DMS114 treated with DMSO at 0.1 percent for 48 hours (cell line): ENCODE results near the gene SLC16A11.
"Not testable (repeated sequence)": the region's sequence is repeated elsewhere in the genome, so short reads cannot be mapped to it uniquely, and the experiment has no call there.

Experiments
- DNase-seq: peaks from one replicate; lab custom pipeline; 2025; ENCODE audit not compliant: unreplicated experiment; lab: John Stamatoyannopoulos, UW

SLC16A11 gene

DNA sequence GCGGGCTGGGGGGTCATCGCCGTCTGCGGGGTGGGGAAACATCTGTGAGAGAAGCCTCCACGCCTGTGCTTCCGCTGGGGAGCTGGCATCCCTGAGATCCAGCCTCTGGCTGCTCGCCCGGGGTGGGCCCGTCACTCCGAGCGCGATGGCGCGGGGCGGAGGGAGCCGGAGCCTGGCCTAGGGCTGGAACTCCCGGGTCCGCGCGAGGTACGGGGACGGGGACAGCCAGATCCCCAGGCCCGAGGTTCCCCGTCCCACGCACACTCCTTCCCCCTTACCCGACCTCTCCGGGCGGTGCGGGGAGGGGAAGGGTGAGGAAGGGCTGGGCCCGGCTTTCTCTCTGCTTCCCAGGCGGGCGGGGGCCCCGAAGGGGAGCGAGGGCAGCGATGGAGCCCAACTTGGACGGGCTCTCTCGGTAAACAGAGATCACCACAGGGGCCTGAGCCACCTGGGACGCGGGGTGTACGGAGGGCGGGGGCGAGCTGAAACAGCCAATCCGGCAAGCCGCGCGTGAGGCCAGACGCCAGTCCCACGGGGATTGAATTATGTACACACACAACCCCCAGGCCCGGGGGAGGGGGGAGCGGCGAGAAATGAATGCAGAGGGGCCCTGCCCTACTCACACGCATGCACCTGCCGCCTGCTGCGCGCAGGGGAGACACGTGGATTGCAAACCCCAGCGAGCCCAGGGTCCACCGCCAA is at the start of gene SLC16A11:
Gene SLC16A11, minus strand, starts transcription at position 596 of the 702 bp plus-strand sequence. Its CDS starts 579 bp downstream, at position 17.
- no peak for DNase-seq

DNA sequence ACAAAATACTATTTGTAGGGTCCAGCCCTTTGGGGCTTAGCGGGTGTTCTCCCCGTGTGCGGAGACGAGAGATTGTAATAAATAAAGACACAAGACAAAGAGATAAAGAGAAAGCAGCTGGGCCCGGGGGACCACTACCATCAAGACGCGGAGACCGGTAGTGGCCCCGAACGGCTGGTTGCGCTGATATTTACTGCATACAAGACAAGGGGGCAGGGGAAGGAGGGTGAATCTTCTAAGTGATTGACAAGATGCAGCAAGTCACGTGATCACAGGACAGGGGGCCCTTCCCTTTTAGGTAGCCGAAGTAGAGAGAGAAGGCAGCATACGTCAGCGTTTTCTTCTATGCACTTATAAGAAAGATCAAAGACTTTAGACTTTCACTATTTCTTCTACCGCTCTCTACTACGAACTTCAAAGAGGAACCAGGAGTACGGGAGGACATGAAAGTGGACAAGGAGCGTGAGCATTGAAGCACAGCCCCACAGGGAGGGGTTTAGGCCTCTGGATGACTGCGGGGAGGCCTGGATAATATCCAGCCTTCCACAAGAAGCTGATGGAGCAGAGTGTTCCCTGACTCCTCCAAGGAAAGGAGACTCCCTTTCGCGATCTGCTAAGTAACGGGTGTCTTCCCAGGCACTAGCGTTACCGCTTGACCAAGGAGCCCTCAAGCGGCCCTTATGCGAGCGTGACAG is 47.6 kb upstream of the SLC16A11 start:
- DNase-seq: not testable (repeated sequence)

- not testable (repeated sequence) for DNase-seq
These were observed 45.7 kb upstream of the SLC16A11 start for GRCh38 chr17:7089570-7089969.

- DNase-seq: not testable (repeated sequence)
These were observed 44.5 kb upstream of the SLC16A11 start for GRCh38 chr17:7088442-7088841.

- DNase-seq: no peak
These were observed 40.2 kb upstream of the SLC16A11 start for GRCh38 chr17:7084088-7084487.

DNA sequence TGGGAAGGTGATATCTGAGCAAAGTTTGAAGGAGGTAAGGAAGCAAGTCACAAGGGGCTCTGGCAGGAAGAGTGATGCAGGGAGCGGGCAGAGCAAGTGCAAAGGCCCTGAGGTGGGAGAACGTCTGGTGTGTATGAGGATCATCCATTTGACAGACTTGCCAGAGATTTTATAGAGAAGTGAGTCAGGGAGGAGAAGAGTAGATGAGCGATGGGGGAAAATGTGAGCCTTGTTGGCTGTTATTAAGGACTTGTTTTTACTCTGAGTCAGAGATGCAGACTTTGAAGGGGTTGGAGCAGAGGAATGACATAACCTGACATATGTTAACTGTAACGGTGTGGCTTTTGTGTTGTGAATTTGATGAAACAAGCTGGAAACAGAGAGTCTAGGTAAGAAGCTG is 39.7 kb upstream of the SLC16A11 start:
- no peak for DNase-seq

- DNase-seq: no peak
These were observed 37.6 kb upstream of the SLC16A11 start for GRCh38 chr17:7081341-7082062.

DNA sequence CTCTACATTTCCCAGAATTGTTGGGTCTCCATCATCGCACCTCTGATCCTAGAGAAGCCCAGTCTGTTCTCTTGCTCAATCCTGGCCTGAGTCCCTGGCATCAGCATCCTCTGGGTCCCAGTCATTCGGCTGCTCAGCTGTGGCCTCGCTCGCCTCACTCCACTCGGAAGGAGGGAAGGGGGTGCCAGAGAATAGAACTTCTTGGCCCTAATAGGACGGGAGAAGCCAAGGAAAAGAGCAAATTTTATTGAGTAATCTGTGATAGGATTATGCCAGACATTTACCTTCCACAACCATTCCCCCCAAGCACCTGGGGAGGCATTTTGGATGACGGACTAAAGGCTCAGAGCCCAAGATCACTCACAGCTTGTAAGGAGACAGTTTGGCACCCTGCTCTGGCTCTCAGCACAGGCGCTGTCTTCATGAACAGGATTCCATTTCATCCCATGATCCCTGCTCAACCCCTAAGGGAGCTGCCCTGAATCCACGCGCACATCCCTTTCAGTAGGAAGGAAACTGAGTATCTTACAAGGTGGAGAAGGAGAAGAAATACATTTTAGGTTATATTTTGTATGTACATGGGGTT is 36.7 kb upstream of the SLC16A11 start:
- DNase-seq: no peak

- DNase-seq: no peak
These were observed 35.9 kb upstream of the SLC16A11 start, which contains the start of gene CLEC10A for GRCh38 chr17:7079581-7080455. Gene CLEC10A, minus strand, starts transcription at chr17:7080251. Its CDS starts 1,439 bp downstream, at chr17:7078812.

DNA sequence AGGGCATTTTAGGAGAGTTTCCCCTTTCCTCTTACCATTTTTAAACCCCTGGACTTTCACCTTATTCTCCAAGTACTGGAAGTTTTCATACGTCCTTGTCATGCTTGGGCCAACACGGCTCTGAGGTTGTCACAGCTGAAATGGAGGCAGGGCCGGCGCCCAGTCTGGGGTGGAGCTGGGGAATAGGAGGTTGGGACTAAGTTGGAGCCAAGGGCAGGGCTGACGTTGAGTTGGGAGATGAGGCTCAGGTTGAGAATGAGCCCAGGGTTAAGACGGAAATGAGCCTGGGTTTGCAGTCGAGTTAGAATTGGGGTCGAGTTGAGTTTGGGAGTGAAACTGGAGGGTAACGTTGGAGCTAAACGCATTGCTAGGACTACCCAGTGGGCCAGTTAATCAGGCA is 34.8 kb upstream of the SLC16A11 start:
- DNase-seq: no peak

DNA sequence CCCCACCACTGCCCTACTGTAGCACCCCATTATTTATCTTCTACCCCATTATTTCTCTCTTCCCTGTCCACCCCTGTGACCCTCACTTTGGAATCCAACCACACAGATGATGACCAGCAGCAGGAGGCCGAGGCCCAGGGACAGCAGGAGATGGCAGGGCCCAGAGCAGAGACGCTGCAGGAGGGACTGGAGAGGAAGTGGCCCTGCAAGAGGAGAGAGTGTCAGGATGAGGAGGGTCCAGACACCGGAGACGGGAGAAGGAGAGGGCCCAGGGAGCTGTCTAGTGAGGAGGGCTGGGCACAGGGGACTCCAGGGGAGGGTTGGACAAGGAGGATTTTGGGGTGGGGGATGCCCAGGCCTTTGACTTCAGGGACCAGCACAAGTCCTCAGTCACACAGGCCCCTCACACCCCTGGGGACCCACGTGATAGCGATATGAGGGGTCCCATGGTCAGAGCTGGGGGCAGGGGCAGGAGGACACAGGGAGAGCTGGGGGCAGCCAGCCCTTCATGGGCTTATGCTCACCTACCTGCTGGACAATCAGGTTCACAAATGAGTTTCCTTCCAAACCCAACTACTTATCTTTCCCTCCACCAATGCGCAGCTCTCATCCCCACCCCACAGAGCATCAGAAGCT is 34.1 kb upstream of the SLC16A11 start:
- no peak for DNase-seq

DNA sequence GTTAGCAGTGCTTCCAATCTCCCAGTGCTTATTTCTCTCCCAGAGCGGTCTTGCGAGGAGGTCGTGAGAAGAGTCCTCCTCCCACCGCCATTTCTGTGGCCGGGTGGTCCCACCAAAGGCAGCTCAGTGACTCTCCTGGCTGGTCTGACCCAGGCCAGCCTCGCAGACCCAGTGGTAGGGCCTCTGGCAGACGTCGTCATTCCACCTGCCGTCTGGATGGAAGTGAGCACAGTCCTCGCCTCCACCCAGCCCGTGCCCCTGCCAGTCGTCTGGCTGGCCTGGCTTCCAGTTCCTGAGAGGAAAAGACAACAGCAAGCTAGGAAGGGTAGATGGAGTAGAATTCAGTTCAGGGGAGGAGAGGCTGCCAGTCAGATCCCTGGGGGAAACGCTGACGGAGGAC is 31.0 kb upstream of the SLC16A11 start:
- no peak for DNase-seq

DNA sequence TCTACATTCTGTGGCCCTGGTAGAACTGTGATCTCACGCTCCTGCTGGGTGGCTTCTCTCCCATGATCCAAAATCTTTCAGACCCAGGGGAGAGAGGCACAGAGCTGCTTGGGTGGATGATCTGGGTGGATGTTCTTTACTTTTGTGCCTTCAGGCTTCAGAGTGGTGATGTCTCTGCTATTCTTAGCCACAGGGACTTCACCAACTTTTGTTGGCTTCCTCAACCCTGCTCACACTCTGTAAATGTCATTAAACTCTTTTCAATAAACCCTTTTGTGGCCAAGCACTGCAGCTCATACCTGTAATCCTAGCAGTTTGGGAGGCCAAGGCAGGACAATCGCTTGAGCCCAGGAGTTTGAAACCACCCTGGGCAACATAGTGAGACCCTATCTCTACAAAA is 28.5 kb upstream of the SLC16A11 start:
- DNase-seq: no peak

DNA sequence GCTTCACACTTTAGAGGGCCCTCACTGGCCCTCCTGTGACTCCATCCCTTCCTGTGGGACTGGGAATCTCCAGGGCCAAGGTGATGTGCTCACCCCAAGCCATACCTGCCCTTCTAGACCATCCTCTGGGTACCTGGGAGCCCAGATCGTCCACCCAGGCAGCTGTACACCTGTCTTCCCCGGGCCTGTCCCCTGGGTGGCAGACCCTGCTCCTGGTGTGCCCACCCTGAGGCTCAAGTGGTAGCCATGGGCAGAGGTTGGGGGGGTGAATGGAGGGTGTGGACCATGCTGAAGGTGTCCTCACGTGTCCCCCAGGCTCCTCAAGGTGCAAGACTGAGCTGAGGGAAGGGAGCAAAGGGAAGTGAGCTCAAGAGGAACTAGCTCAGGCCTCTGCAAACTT is 26.8 kb upstream of the SLC16A11 start:
- no peak for DNase-seq

GRCh38 chr17:7068268-7068667 is 24.4 kb upstream of the SLC16A11 start:
- DNase-seq: no peak

- DNase-seq: no peak
These were observed 23.3 kb upstream of the SLC16A11 start for GRCh38 chr17:7067198-7067597.

GRCh38 chr17:7064261-7064660 is 20.4 kb upstream of the SLC16A11 start:
- DNase-seq: no peak

GRCh38 chr17:7063518-7064094 is 19.7 kb upstream of the SLC16A11 start:
- DNase-seq: no peak

DNA sequence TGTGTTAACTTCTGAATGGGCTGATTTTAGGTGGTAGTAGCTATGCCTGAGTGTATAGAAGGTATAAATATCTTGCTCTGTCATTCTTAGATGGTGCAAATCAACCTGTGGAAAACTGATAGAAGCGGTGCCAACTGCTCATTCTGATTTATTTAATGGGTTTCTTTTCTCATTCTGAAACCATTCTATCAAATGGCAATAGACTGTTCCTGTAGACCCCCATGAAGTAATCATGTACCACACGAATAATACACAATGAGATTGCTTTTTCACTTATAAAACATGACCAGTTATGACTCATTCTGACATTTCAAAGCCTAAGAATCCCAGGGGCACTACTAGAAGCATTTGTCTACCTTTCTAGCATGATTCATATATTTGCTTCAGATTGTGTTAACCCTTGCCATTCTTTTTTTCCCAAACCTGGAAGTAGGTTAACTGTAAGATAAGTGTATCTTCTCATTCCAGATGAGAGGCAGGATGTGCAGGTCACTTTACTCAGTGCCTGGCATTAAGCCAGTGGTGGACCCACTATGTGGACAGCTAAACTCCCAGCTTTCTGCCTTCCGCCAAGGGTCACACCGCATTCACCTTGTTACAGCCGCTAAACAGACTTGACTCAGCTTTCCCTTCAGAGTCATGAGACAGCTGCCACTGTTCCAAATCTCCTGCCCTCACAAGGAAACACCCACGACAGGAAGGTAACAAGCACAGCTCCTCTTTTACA is 16.4 kb upstream of the SLC16A11 start:
- no peak for DNase-seq
